ENCODE results near the gene CHIC2. TPM values are rescaled to one million over a fixed set of nuclear protein-coding genes. Genes with fewer than 3 reads are reported as not detected.

The CHIC2 gene
- total RNA-seq, 1 donor from 2014 or later = 16.5 TPM

GRCh38 chr4:53997898-53998297 lies 66.5 kb downstream of the CHIC2 start:
- no peak for TF ChIP-seq CTCF (conservative IDR thresholded peaks at IDR 0.05)
- DNase-seq (ENCODE audit: extremely low spot score, unreplicated experiment) = no peak
- peaks cover 4% of the 10 kb centered on the region for H3K36me3 Mint-ChIP-seq
- H3K27me3 Mint-ChIP-seq = no peaks in the 10 kb centered on the region
- H3K27ac Mint-ChIP-seq = no peak overlapping the region
- no peak overlapping the region for H3K4me3 Mint-ChIP-seq
- H3K4me1 Mint-ChIP-seq (ENCODE audit: unreplicated experiment) = peaks cover 12% of the 10 kb centered on the region
- H3K9me3 Mint-ChIP-seq = no peaks in the 10 kb centered on the region

- no peak for DNase-seq (ENCODE audit: extremely low spot score, unreplicated experiment)
- Mint-ChIP-seq H3K27ac (no peak overlapping the region), H3K9me3 (no peaks in the 10 kb centered on the region), H3K4me1 (ENCODE audit: unreplicated experiment) (peaks cover 6% of the 10 kb centered on the region), H3K36me3 (peaks cover 2% of the 10 kb centered on the region), H3K27me3 (no peaks in the 10 kb centered on the region), H3K4me3 (no peak overlapping the region)
- TF ChIP-seq CTCF (conservative IDR thresholded peaks at IDR 0.05) = no peak
These were observed 69.9 kb downstream of the CHIC2 start for GRCh38 chr4:53994382-53995102.

GRCh38 chr4:53992785-53993184 lies 71.6 kb downstream of the CHIC2 start:
- TF ChIP-seq CTCF (conservative IDR thresholded peaks at IDR 0.05) = no peak
- no peaks in the 10 kb centered on the region for H3K36me3 Mint-ChIP-seq
- peaks cover 3% of the 10 kb centered on the region for H3K4me1 Mint-ChIP-seq (ENCODE audit: unreplicated experiment)
- H3K27me3 Mint-ChIP-seq = no peaks in the 10 kb centered on the region
- no peaks in the 10 kb centered on the region for H3K9me3 Mint-ChIP-seq
- DNase-seq (ENCODE audit: extremely low spot score, unreplicated experiment) = no peak
- no peak overlapping the region for H3K4me3 Mint-ChIP-seq
- no peak overlapping the region for H3K27ac Mint-ChIP-seq

GRCh38 chr4:53991821-53992220 lies 72.6 kb downstream of the CHIC2 start:
- TF ChIP-seq CTCF (conservative IDR thresholded peaks at IDR 0.05) = no peak
- no peak overlapping the region for H3K27ac Mint-ChIP-seq
- H3K9me3 Mint-ChIP-seq = no peaks in the 10 kb centered on the region
- H3K4me3 Mint-ChIP-seq = no peak overlapping the region
- no peaks in the 10 kb centered on the region for H3K27me3 Mint-ChIP-seq
- DNase-seq (ENCODE audit: extremely low spot score, unreplicated experiment) = no peak
- H3K36me3 Mint-ChIP-seq = no peaks in the 10 kb centered on the region
- no peaks in the 10 kb centered on the region for H3K4me1 Mint-ChIP-seq (ENCODE audit: unreplicated experiment)

- H3K9me3 Mint-ChIP-seq = no peaks in the 10 kb centered on the region
- H3K27me3 Mint-ChIP-seq = no peaks in the 10 kb centered on the region
- H3K36me3 Mint-ChIP-seq = no peaks in the 10 kb centered on the region
- TF ChIP-seq CTCF (conservative IDR thresholded peaks at IDR 0.05) = no peak
- DNase-seq (ENCODE audit: extremely low spot score, unreplicated experiment) = no peak
- no peaks in the 10 kb centered on the region for H3K4me1 Mint-ChIP-seq (ENCODE audit: unreplicated experiment)
- H3K27ac Mint-ChIP-seq = no peak overlapping the region
- no peak overlapping the region for H3K4me3 Mint-ChIP-seq
These were observed 73.8 kb downstream of the CHIC2 start for GRCh38 chr4:53990641-53991040.
